HG02588 (cell line): ENCODE measurements around the gene FAHD1.
"Not testable (repeated sequence)": the region's sequence is repeated elsewhere in the genome, so short reads cannot be mapped to it uniquely, and the experiment has no call there.

Experiments
- ATAC-seq: cut with Tn5 transposase; IDR thresholded peaks from one replicate; pipeline ENCODE4 v1.9.1; 2021; ENCODE audit warnings: mild to moderate bottlenecking, moderate library complexity; ENCODE audit not compliant: unreplicated experiment

Gene FAHD1

DNA sequence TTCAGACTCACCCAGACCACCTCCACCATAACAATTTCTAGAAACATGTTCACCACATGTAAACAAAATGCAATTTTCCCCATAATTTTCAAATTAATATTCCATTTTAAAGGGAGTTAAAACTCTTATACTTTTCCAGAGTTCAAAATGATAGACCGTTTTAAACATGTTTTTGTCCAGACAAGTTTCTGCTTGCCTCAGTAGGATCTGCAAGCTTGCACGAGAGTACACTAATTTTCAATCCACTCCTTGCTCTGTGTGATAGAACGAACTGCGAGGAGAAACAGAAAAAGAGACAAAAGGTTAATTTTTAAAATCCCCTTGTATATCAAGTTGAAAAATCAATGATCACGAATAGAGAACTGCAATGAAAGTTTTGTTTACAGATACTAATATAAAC, 7.1 kb downstream of the FAHD1 start:
- ATAC-seq, result no peak

DNA sequence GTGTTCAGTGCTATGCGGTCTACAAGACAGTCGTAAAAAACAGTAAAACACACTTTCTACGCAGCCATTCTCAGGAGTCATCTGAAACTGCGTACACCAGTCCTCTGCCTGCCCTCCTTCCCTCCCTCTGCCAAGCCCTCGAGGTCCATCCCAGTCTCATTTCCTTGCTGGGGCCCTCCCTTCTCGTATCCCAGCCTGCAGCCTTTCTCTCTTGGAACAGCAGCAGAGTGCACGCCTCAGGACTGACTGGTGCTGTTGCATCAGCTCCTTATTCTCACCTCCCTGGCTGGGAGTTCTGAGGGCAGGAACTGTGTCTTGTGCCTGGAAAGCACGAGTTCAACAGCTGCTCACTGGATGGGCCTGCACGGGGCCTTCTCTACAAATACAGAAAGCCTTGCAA, 12.5 kb downstream of the FAHD1 start:
- ATAC-seq, result no peak

DNA sequence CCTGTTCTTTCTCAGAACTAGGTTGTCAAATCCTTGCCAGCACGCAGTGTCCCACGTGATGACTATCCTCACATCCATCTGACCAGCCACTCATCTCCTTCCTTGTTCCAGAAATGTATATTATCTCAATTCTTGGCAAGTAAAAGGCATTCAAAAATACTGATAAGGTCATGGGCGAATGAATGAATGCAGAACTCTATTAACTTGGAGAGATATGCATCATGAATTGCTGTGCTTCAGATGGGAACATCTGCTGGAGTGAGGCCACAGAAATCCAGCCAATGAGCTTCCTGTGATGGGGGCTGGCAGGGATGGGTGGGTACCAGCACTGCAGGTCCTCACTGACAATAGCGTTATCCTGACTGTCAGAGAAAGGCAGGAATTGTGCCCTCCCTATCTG, 19.0 kb downstream of the FAHD1 start:
- no peak for ATAC-seq

DNA sequence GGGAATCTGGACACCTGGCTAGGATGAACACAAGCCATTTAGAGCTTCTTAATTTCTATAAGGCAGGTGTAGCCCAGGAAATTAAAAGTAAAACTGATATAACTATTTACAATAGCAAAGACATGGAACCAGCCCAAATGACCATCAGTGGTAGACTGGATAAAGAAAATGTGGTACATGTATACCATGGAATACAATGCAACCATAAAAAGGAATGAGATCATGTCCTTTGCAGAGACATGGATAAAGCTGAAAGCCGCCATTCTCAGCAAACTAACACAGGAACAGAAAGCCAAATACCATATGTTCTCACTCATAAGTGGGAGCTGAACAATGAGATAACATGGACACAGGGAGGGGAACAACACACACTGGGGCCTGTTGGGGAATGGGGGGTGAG, 19.4 kb downstream of the FAHD1 start:
- no peak for ATAC-seq

DNA sequence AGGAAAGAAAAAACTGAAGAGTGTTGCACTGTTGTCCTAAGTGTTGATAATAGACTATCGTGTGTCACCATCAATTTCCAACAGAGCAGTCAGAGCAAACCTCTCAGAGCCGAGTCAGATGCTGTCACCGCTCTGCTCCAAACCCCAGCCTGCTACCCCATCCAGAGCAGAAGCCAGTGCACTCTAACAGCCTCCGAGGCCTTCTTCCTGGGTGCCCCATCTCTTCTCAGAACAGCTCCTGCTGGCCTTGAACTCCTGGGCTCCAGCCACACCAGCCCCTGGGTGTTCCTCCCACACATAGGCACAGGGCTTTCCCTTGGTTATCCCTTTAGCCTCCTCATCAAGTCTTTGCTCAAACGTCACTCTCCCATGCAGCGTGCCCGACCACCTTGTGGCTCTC, 24.0 kb downstream of the FAHD1 start:
- ATAC-seq, result no peak

DNA sequence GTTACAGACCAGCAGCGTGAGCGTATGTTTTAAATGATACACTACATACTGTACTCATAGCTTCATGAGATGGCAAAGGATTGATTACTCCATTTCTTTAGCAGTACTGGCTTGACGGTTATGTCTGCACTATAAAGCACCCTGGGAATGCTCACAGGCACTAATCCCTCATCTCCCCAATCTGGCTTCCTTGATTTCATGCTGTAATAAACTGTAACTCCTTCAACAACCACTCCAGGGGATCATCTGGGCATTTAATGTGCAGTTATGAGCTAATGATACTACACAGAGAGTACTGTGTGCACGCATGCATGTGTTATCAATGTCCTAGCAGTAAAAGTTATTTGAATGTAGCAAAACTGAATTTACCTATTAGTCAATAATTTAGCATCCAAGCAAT, 24.8 kb downstream of the FAHD1 start:
- ATAC-seq, result no peak

DNA sequence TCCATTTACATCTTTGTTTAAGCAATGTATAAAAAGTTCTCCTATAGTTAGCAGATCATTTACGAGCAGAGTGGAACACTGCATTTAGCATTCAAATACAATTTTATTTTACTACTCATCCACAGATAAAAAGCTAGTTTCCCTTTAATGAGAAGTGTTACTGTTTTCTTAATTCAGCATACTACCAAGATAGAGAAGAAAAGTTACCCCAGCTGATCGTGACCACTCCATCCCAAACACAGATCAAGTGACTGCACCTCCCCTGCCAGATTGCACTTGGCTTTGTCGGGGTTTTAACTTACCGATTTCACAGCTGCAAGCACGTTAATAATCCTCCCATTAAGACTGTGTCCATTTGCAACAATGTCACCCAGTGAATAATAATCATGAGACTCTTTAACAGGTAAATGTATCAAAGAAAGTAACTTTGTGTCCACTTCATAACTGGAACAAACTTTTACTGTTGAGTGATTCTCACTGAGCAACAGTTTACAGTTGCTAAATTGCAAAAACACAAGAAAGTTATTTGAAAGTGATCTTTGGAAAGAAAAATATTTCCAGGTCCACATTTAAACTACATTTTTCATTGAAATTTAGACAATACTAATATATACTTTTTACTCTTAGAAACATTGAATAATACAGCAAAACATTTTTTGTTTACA, 30.6 kb downstream of the FAHD1 start:
- ATAC-seq, result no peak

DNA sequence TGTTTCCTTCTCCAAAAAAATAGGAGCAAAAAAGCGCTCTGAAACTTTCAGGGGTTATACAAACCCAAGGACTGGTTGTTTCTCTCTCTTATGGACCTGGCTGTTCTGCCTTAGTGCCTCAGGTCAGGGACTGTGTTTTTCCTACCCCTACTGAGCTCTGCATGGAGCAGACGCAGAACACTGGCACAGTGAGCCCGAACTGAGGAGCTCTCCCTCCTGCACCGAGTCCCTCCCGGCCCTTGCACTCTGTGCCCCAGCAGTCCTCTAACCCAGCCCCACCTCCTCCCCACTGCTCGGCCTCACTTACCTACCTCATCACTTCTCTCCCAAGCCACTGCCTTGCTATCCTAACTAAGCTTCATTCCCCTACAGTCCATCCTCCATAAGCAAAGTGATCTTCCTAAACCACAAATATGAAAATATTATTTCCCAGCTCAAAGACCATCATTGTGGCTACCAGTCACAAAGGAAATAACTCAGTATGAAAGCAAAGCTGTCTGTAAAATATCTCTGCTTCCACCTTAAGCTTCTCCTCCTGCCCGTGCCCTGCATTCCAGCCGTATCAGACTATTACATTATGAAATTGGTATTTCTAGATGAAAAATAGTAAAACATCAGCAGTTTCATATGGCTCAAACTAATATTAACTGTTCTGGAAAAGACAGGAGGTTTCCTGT, 31.3 kb downstream of the FAHD1 start:
- no peak for ATAC-seq

DNA sequence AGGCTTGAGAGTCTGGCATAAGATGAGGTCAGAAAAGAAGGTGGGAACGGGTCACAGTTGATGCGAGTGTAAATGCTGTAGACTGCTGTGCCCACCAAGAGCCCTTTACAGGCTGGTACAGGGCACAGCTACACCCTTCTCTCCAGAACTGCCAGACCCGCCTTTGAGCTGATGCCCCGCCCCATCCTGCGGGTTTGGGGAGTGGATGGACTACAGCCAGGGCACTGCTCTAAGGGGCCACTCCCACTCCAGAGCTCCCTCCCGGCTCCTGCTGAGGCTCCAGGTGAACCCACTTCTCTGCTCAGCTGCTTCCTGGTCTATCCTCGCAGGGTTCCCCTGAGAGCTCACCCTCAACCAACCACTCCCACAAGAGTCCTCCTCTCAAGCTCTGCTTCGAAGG, 32.6 kb downstream of the FAHD1 start:
- no peak for ATAC-seq

DNA sequence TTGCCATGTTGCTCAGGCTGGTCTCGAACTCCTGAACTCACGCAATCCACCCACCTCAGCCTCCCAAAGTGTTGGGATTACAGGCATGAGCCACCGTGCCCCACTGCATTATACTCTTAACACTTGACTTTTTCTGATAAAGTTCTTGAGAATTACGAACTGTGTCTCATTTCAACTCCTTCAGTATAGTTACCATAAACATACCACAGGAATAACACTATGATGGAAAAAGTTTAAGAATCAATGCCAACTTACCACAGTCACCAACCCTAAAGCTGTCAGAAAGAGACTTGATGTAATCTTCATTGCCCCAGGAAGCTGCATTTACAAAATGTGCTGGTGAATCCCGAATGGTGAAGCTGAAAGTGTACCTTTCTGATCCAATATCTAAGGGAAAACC, 34.7 kb downstream of the FAHD1 start:
- ATAC-seq, result no peak

DNA sequence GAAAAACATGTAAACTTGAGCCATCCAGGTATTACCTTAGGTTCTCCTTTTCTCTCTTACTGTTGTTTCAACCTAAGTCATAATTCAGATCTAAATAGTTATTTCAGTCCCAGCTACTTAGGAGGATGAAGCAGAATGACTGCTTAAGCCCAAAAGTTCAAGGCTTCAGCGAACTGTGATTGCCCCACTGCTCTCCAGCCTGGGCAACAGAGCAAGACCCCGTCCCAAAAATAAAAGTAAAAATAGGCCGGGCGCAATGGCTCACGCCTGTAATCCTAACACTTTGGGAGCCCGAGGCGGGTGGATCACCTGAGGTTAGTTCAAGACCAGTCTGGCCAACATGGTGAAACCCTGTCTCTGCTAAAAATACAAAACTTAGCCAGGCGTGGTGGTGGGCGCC, 35.4 kb downstream of the FAHD1 start:
- ATAC-seq, result no peak

DNA sequence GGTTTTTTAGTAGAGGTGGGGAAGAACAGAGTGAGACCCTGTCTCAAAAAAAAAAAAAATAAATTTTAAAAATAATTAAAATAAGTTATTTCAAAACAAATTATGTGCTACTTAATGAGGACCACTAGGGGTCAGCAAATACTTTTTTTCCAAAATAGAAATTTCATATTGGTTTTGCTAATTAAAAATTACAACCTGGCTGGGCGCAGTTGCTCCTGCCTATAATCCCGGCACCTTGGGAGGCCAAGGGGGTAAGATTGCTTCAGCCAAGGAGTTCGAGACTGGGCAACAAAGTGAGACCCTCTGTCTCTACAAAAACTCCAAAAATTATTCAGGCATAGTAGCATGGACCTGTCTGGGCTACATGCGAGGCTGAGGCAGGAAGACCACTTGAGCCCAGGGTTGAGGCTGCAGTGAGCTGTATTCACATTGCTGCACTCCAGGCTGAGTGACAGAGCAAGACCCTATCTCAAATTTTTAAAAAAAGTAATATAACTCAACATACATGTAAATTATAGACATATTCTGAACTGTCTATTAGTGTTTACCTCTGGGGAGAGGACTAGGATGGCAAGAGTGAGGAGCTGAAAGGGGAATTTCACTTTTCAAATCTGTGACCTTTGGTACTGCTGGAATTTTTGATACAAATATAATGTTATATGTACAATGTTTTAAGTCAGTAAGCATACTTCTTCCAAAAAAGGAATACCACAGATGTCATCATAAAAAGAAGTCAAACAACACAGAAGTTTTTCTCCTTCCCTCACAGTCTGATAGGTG, 36.9 kb downstream of the FAHD1 start:
- ATAC-seq, result no peak

DNA sequence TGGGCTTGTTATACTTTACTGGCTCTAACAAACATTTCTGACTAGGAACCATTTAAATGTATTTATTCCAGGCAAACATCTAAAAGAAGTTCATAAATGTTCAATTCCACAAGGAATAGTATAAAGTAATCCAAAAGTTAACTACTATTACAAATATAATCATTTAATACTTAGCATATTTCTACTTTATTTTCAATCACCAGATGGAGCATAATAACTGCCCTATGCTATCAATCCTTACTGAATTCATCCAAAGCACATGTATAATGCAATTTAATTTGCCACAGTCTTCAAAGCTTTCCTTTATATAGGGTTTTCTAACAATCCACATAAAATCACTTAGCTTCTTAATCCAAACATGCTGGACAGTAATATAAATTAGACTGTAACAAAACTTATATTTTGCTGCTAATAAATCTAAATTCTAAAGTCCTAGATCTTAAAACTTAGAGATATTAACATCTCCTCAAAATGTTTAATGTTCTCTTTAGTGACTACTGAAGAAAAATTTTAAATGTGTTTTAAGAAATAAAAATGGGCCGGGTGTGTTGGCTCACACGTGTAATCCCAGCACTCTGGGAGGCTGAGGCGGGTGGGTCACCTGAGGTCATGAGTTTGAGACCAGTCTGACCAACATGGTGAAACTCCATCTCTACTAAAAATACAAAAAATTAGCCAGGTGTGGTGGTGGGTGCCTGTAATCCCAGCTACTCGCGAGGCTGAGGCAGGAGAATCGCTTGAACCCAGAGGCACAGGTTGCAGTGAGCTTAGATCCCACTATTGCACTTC, 39.1 kb downstream of the FAHD1 start:
- no peak for ATAC-seq

DNA sequence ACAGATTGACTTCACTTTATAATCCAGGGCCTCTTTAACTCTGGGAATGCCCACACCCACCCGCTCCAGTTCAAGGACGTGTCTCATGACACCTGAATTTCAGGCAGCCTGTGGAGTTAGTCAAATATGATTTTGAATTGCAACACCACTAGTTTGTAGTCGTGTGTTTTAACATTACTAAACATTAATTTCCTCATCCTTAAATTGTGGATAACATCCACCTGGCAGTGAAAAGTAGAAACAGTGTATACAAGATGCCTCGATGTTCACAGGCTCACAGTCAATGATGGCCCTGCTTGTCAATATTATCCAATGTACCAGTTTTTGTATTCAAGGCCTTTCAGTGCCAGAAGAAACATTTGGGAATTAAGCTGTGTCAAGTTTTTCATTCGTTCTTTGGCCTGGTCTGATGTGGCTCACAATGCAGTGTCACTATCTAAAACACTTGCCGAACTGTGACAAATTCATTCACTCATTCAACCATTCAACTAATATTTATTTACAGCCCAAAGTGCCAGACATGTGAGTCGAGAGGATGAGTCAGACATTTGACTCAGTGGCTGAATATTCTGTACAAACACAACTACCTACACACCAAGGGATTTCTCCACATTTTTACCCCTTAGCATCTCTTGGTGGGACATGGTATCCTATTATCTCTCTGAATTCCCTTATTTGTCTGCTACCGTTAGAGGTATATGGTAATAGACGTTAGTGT, 43.5 kb downstream of the FAHD1 start:
- ATAC-seq, result no peak

DNA sequence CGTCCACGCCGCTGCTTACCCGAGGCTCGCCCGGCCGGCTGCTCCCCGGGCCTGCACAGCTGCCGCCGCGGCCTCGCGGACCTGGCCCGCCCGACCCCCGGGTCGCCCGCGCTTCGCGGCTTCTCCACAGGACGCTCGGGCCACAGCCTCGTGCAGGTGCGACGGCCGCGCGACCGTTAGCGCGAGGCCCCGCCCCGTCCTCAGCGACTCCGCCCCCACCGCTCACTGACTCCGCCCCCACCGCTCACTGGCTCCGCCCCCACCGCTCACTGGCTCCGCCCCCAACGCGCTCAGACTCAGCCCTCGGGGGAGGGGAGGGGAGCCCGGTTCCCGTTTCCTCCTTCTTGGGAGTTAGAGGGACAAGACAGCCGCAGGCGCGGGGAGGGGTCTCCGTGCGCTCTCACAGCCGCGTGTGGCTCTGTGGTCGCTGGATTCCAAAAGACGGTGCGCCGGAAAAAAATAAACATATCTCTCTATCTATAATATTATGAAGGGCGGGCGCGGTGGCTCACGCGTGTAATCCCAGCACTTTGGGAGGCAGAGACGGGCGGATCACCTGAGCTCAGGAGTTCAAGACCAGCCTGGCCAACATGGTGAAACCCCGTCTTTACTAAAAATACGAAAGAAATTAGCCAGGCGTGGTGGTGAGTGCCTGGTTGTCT, 45.1 kb downstream of the FAHD1 start, which contains the start of gene MEIOB:
Gene MEIOB (minus strand): TSS at position 191 of the 662 bp plus-strand sequence. CDS start 3,989 bp downstream, outside the sequence.
- ATAC-seq, result no peak

DNA sequence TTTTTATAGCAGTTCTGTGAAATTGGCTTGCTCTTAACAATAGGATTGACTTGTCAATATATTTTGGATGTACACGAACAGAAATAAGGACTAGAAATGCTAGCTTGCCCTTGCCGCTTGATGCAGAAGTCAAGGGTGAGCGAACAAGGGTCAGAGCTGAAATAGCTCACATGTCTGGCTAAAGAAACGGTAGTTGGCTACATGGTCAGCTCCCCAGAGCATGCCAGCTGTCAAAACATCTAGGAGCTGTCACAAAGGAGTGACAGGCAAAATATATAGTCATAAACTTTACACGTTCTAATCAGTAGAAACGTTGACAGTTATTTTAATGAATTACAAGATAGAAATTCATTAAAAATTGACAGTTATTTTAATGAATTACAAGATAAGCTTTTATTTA, 47.8 kb downstream of the FAHD1 start:
- ATAC-seq, result no peak

DNA sequence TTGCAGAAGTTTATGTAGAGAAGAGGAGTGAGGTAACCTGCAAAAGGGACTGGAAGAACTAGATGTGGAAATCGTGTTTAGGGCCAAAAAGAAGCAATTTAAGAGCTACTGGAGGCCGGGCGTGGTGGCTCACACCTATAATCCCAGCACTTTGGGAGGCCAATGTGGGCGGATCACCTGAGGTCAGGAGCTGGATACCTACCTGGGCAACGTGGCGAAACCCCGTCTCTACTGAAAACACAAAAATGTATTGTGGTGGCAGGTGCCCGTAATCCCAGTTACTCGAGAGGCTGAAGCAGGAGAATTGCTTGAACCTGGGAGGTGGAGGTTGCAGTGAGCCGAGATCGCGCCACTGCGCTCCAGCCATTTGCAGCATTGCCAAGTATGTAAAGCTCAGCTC, 49.1 kb downstream of the FAHD1 start:
- not testable (repeated sequence) for ATAC-seq

DNA sequence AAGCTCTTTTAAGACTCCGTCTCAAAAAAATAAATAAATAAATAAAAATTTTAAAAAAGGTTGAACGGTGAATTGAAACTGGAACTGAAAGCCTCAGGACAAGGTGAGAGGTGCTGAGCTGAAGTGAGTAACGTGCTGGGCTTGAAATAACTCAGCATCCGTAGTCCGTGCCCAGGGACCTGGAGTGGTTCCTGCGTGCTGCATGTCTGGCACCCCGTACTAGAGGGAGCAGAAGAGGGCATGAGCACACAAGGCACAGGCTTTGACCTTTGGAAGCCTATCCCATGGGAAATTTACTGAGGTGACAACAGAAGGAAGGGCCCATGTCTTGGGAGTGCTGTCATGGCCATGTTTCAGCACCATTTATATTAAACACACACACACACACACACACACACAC, 49.5 kb downstream of the FAHD1 start:
- no peak for ATAC-seq

DNA sequence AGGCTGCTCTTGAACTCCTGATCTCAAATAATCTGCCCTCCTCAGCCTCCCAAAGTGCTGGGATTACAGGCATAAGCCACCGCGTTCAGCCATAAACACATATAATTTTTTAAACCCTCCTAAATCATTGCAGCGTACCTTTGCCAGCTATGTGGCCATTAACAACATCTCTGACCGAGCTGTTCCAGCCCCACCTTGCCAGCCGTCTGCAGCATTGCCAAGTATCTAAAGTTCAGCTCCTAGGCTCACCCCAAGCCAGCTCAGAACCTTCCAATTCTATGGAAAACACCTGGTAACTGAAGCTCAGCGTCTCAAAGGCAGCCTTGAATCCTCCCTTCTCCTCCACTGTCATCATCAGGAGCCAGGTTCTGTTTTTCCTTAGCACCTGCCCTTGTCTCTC, 50.1 kb downstream of the FAHD1 start:
- no peak for ATAC-seq

DNA sequence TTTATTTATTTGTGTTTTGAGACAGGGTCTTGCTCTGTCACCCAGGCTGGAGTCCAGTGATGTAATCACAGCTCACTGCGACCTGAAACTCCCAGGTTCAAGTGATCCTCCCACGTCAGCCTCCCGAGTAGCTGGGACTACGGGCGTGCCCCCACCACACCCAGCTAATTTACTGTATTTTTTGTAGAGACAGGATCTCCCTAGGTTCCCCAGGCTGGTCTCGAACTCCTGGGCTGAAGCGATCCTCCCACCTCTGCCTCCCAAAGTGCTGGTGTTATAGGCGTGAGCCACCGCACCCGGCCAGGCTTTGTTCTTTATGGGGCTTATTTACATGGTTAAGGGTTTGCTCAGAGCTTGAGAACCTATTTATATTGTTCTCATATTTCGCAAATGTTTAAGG, 50.8 kb downstream of the FAHD1 start:
- no peak for ATAC-seq
